Neural cell (in vitro differentiated cells): Measurements from ENCODE around the gene MYO15A. TPM values are rescaled to one million over a fixed set of nuclear protein-coding genes. Genes with fewer than 3 reads are reported as not detected.

Experiments used
- H2AFZ ChIP-seq: fragments of 200-600, 300-800 bp; sonication (generic), shearing (Covaris generic); 2 replicates; pipeline ENCODE4 v1.6.0; 2014; ENCODE audit warnings: low read depth, mild to moderate bottlenecking, antibody characterized with exemption, low read length, moderate library complexity
- H3F3A ChIP-seq: fragments of 200-600 bp; shearing (Covaris generic); 2 replicates; pipeline ENCODE4 v1.6.1; 2016; ENCODE audit warnings: mild to moderate bottlenecking, moderate library complexity, mixed read lengths, antibody characterized with exemption, low read length; ENCODE audit not compliant: insufficient read depth, poor library complexity, severe bottlenecking
- H3K27ac ChIP-seq: fragments of 200-600, 300-800 bp; sonication (generic), shearing (Covaris generic); 2 replicates; pipeline ENCODE4 v1.5.1; 2014; ENCODE audit warnings: mild to moderate bottlenecking, low read length, moderate library complexity
- H3K27me3 ChIP-seq: fragments of 300-800, 200-600 bp; sonication (generic), shearing (Covaris generic); 2 replicates; pipeline ENCODE4 v1.6.0; 2014; ENCODE audit warnings: mild to moderate bottlenecking, low read depth, low read length, moderate library complexity; ENCODE audit not compliant: insufficient read depth
- H3K36me3 ChIP-seq: fragments of 300-800, 200-600 bp; sonication (generic), shearing (Covaris generic); 2 replicates; pipeline ENCODE4 v1.5.1; 2014; ENCODE audit warnings: mild to moderate bottlenecking, antibody characterized with exemption, low read length, moderate library complexity; ENCODE audit not compliant: insufficient read depth
- H3K4me2 ChIP-seq: fragments of 300-800, 200-600 bp; sonication (generic), shearing (Covaris generic); 2 replicates; pipeline ENCODE4 v1.6.0; 2014; ENCODE audit warnings: mild to moderate bottlenecking, low read length
- H3K4me3 ChIP-seq: fragments of 300-800, 200-600 bp; sonication (generic), shearing (Covaris generic); 2 replicates; pipeline ENCODE4 v1.5.1; 2014; ENCODE audit warnings: mild to moderate bottlenecking, low read length, moderate library complexity
- H3K79me2 ChIP-seq: fragments of 200-600 bp; shearing (Covaris generic); replicated peaks from 2 replicates; pipeline ENCODE4 v1.6.0; 2014; ENCODE audit warnings: mild to moderate bottlenecking, low read length, moderate library complexity; ENCODE audit not compliant: insufficient read depth
- H3K9ac ChIP-seq: fragments of 300-800, 200-600 bp; sonication (generic), shearing (Covaris generic); 2 replicates; pipeline ENCODE4 v1.6.1; 2016; ENCODE audit warnings: mild to moderate bottlenecking, low read length, mixed read lengths
- H3K9me2 ChIP-seq: fragments of 200-600 bp; shearing (Covaris generic); 2 replicates; pipeline ENCODE4 v1.6.1; 2016; ENCODE audit warnings: mild to moderate bottlenecking, low read length, mixed read lengths; ENCODE audit not compliant: insufficient read depth
- H3K9me3 ChIP-seq: fragments of 200-600, 300-800 bp; sonication (generic), shearing (Covaris generic); 2 replicates; pipeline ENCODE4 v1.6.1; 2016; ENCODE audit warnings: mild to moderate bottlenecking, mixed run types, low read length, moderate library complexity, mixed read lengths
- H4K20me1 ChIP-seq: fragments of 200-600 bp; shearing (Covaris generic); 2 replicates; pipeline ENCODE4 v1.6.1; 2016; ENCODE audit warnings: mild to moderate bottlenecking, mixed run types; ENCODE audit not compliant: insufficient read depth
- CTCF ChIP-seq: fragments of 450-650 bp; IDR thresholded peaks from 2 replicates; pipeline ENCODE4 v1.5.1; 2014; ENCODE audit warnings: antibody characterized with exemption, mild to moderate bottlenecking, moderate library complexity; ENCODE audit not compliant: poor library complexity, severe bottlenecking
- EP300 ChIP-seq: fragments of 450-650 bp; conservative IDR thresholded peaks from 2 replicates; pipeline ENCODE4 v1.6.1; 2014; ENCODE audit warnings: antibody characterized with exemption, mild to moderate bottlenecking, moderate library complexity; ENCODE audit not compliant: poor library complexity, severe bottlenecking
- EZH2 ChIP-seq: fragments of 200-600, 300-800 bp; shearing (Covaris generic), sonication (generic); IDR thresholded peaks from 2 replicates; pipeline ENCODE4 v1.6.1; 2014; ENCODE audit warnings: antibody characterized with exemption, low read length, borderline replicate concordance, mild to moderate bottlenecking; ENCODE audit not compliant: insufficient read depth, poor library complexity, severe bottlenecking
- MXI1 ChIP-seq: fragments of 450-650 bp; conservative IDR thresholded peaks from 2 replicates; pipeline ENCODE4 v1.6.1; 2014; ENCODE audit warnings: antibody characterized with exemption, mild to moderate bottlenecking; ENCODE audit not compliant: poor library complexity, severe bottlenecking
- POLR2AphosphoS5 ChIP-seq: IDR thresholded peaks from 2 replicates; pipeline ENCODE4 v1.6.1; 2012
- RAD21 ChIP-seq: fragments of 450-650 bp; conservative IDR thresholded peaks from 2 replicates; pipeline ENCODE4 v1.6.1; 2014; ENCODE audit warnings: antibody characterized with exemption, mild to moderate bottlenecking, moderate library complexity
- REST ChIP-seq: IDR thresholded peaks from 2 replicates; pipeline ENCODE4 v1.6.1; 2012; ENCODE audit warnings: borderline replicate concordance
- SMC3 ChIP-seq: fragments of 450-650 bp; conservative IDR thresholded peaks from 2 replicates; pipeline ENCODE4 v1.6.1; 2014; ENCODE audit warnings: antibody characterized with exemption, mild to moderate bottlenecking, moderate library complexity; ENCODE audit not compliant: poor library complexity
- TAF1 ChIP-seq: IDR thresholded peaks from 2 replicates; pipeline ENCODE4 v1.6.1; 2012; ENCODE audit warnings: low read depth
- polyA plus RNA-seq: library from polyadenylated mRNA; depleted of rRNA; stranded (reverse); fragments of >200 nt; gene quantifications from 2 replicates; pipeline ENCODE4 v1.2.3, GENCODE V29; 2014

Gene MYO15A
- polyA plus RNA-seq, 1 donor from 2014 or later = 1.9 TPM

GRCh38 chr17:18226284-18226945, 117.9 kb downstream of the MYO15A start:
- peak overlapping the region; percentile 99 for H3K4me2 ChIP-seq
- peak overlapping the region; percentile 81 for H3K9ac ChIP-seq
- H3K79me2 ChIP-seq = peaks cover 51% of the 10 kb centered on the region
- H3K9me3 ChIP-seq = no peaks in the 10 kb centered on the region
- no peaks in the 10 kb centered on the region for H3K9me2 ChIP-seq
- peak overlapping the region; percentile 24 for H3K27ac ChIP-seq
- TF ChIP-seq EZH2 = no peak
- no peak for TF ChIP-seq MXI1
- TF ChIP-seq TAF1 = no peak
- TF ChIP-seq SMC3 = no peak
- no peak for TF ChIP-seq POLR2AphosphoS5
- no peak for TF ChIP-seq CTCF
- peak overlapping the region; percentile 88 for H3K4me3 ChIP-seq
- H2AFZ ChIP-seq = peak overlapping the region; percentile 49
- peaks cover 3% of the 10 kb centered on the region for H3F3A ChIP-seq
- no peaks in the 10 kb centered on the region for H3K27me3 ChIP-seq
- no peaks in the 10 kb centered on the region for H3K36me3 ChIP-seq
- H4K20me1 ChIP-seq = no peaks in the 10 kb centered on the region

- no peaks in the 10 kb centered on the region for H4K20me1 ChIP-seq
- H2AFZ ChIP-seq = no peak overlapping the region
- H3K36me3 ChIP-seq = no peaks in the 10 kb centered on the region
- H3K9me3 ChIP-seq = no peaks in the 10 kb centered on the region
- no peaks in the 10 kb centered on the region for H3K27me3 ChIP-seq
- H3K9ac ChIP-seq = no peak overlapping the region
- H3F3A ChIP-seq = peaks cover 3% of the 10 kb centered on the region
- no peak for TF ChIP-seq RAD21
- TF ChIP-seq POLR2AphosphoS5 = no peak
- TF ChIP-seq EP300 = no peak
- TF ChIP-seq SMC3 = no peak
- no peak for TF ChIP-seq CTCF
- no peak for TF ChIP-seq MXI1
- TF ChIP-seq EZH2 = no peak
- TF ChIP-seq REST = no peak
- no peak for TF ChIP-seq TAF1
- no peaks in the 10 kb centered on the region for H3K9me2 ChIP-seq
- H3K79me2 ChIP-seq = peaks cover 52% of the 10 kb centered on the region
- no peak overlapping the region for H3K4me2 ChIP-seq
- no peak overlapping the region for H3K4me3 ChIP-seq
- H3K27ac ChIP-seq = no peak overlapping the region
Observed at GRCh38 chr17:18227635-18228034, 119.1 kb downstream of the MYO15A start.
